NB4 (cell line): ENCODE measurements around the gene CDC25C.

ENCODE experiments used
- MYC ChIP-seq: IDR thresholded peaks from 2 replicates; pipeline ENCODE4 v1.6.1; 2011; ENCODE audit warnings: low read depth, low read length
- POLR2A ChIP-seq: IDR thresholded peaks from 2 replicates; pipeline ENCODE4 v1.6.1; 2011; ENCODE audit warnings: mild to moderate bottlenecking; ENCODE audit not compliant: insufficient read length; ENCODE audit errors: extremely low read depth
- TF ChIP-seq, protein P1 (sequence below): IDR thresholded peaks from one replicate; pipeline ENCODE4 v1.5.1; 2012; ENCODE audit warnings: low read depth, low read length
- TF ChIP-seq, protein P2 (sequence below): IDR thresholded peaks from 2 replicates; pipeline ENCODE4 v1.6.1; 2011; ENCODE audit warnings: low read depth, low read length

DNA sequence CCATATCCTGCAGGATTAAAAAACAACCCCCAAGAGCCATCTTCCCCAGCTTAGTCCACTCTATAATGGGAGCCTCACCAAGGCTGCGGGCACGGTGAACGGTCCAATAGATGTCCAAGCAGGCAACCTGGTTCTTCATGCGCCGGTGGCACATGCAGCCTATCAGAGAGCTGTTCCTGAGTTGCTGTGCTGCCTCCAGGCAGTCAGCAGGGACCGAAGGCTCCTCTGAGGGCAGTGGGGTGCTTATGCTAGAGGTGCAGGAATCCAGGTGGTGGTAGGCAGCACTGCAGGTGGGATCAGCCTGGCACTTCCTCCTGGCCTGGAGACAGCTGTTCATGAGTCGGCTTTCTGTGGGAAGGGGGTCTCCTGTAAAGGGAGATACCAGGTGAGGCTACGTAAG is 67.4 kb downstream of the CDC25C start:
- TF ChIP-seq, protein P1, sequence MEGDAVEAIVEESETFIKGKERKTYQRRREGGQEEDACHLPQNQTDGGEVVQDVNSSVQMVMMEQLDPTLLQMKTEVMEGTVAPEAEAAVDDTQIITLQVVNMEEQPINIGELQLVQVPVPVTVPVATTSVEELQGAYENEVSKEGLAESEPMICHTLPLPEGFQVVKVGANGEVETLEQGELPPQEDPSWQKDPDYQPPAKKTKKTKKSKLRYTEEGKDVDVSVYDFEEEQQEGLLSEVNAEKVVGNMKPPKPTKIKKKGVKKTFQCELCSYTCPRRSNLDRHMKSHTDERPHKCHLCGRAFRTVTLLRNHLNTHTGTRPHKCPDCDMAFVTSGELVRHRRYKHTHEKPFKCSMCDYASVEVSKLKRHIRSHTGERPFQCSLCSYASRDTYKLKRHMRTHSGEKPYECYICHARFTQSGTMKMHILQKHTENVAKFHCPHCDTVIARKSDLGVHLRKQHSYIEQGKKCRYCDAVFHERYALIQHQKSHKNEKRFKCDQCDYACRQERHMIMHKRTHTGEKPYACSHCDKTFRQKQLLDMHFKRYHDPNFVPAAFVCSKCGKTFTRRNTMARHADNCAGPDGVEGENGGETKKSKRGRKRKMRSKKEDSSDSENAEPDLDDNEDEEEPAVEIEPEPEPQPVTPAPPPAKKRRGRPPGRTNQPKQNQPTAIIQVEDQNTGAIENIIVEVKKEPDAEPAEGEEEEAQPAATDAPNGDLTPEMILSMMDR, result no peak
- TF ChIP-seq POLR2A (no peak), MYC (no peak)
- TF ChIP-seq, protein P2, sequence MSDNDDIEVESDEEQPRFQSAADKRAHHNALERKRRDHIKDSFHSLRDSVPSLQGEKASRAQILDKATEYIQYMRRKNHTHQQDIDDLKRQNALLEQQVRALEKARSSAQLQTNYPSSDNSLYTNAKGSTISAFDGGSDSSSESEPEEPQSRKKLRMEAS, result no peak
